Esophagus (tissue), 2 donors: ENCODE results near the gene LHB. TPM values are rescaled to one million over a fixed set of nuclear protein-coding genes. Genes with fewer than 3 reads are reported as not detected.
A peak's percentile ranks its signal among the peaks of the same experiment; 100 is the strongest.
"Not testable (repeated sequence)": the region's sequence is repeated elsewhere in the genome, so short reads cannot be mapped to it uniquely, and the experiment has no call there.

Experiments used
- H3K27ac ChIP-seq, 2 donors: one replicate each; pipeline ENCODE4 v1.5.1; 2013; ENCODE audit warnings: low read depth in 2 of 2, mild to moderate bottlenecking in 2 of 2, inconsistent platforms in 1 of 2, low read length in 1 of 2, moderate library complexity in 1 of 2
- H3K27me3 ChIP-seq, 2 donors: one replicate each; pipeline ENCODE4 v1.6.1; 2013; ENCODE audit warnings: low read length in 2 of 2, control low read depth in 1 of 2, mild to moderate bottlenecking in 1 of 2; ENCODE audit not compliant: insufficient read depth in 2 of 2, control insufficient read depth in 1 of 2
- H3K36me3 ChIP-seq, 2 donors: one replicate each; pipeline ENCODE4 v1.6.1; 2013; ENCODE audit warnings: low read length in 1 of 2; ENCODE audit not compliant: control insufficient read depth in 2 of 2, insufficient read depth in 2 of 2
- H3K4me1 ChIP-seq, 2 donors: one replicate each; pipeline ENCODE4 v1.6.1; 2013; ENCODE audit warnings: low read length in 1 of 2; ENCODE audit not compliant: control insufficient read depth in 2 of 2, insufficient read depth in 2 of 2
- H3K4me3 ChIP-seq, 2 donors: one replicate each; pipeline ENCODE4 v1.5.1; 2013; ENCODE audit warnings: low read length in 2 of 2, mild to moderate bottlenecking in 2 of 2, low read depth in 1 of 2, moderate library complexity in 1 of 2
- H3K9me3 ChIP-seq, 2 donors: one replicate each; pipeline ENCODE4 v1.6.1; 2013; ENCODE audit warnings: mild to moderate bottlenecking in 2 of 2, low read depth in 1 of 2, low read length in 1 of 2, moderate library complexity in 1 of 2; ENCODE audit not compliant: control insufficient read depth in 2 of 2, insufficient read depth in 1 of 2
- WGBS, 2 donors: extraction: QIAGEN DNeasy Blood & Tissue Kit; methylation state at CpG; one replicate each; pipeline ENCODE4 v1.1.7; 2013; 5-methylcytosine and 5-hydroxymethylcytosine counted together
- polyA plus RNA-seq, 2 donors: library from polyadenylated mRNA; stranded (reverse); fragments of 200-250 nt; gene quantifications; one replicate each; pipeline ENCODE4 v1.2.3, GENCODE V29; 2013
- donor health status: healthy with polysubstance abuse.
- donor health status: Bipolar disorder and iron deficiency.

The LHB gene
- polyA plus RNA-seq, 2 donors, result 0.29 to 0.45 TPM

- WGBS, 2 donors, result 89 to 95% methylated on average over 9 of the region's 9 CpGs
- Histone ChIP-seq H3K9me3 (peaks cover 0 to 2% of the 10 kb centered on the region in 2 donors), H3K27me3 (no peaks in the 10 kb centered on the region), H3K4me1 (peaks cover 2 to 7% of the 10 kb centered on the region in 2 donors), H3K36me3 (no peaks in the 10 kb centered on the region), H3K27ac (no peak overlapping the region), H3K4me3 (no peak overlapping the region)
Observed at GRCh38 chr19:49022116-49022515, 5.2 kb upstream of the LHB start.

DNA sequence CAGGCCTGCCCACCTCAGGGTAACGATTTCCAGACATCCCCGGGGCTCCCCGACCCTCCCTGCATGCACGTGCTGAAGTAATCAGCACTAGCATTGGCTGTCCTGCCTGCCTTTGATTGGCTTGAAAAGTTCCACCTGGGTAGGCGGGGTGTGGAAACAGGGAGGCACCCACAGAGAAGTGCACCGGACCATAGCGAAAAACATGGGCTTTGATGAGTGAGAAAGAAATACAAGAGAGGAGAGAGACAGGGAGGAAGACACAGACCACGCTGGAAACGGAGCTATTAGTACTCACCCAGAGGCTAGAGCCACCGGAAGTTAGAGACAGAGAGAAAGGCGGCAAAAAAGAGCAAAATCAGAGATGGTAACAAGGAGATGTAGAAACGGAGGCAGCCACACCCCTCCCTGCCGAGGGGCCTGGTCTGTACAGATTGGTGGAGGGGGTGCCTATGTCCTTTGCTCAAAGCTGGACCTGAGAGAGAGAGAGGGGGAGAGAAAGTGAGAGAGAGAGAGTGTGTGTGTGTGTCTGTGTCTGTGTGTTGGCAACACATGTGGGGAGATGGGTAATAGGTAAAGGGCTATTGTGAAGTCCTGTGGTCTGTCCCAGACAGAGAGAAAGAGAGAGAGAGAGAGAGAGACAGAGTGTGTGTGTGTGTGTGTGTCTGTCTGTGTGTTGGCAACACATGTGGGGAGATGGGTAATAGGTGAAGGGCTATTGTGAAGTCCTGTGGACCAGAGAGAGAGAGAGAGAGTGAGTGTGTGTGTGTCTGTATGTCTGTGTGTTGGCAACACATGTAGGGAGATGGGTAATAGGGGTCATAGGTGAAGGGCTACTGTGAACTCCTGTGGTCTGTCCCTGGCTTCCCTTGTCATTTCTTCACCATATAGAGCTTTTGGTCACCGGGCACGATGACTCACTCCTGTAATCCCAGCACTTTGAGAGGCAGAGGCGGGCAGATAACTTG, 4.3 kb upstream of the LHB start:
- no peak overlapping the region for H3K27ac ChIP-seq
- no peak overlapping the region for H3K4me3 ChIP-seq
- H3K36me3 ChIP-seq, result no peaks in the 10 kb centered on the region
- peaks cover 0 to 2% of the 10 kb centered on the region in 2 donors for H3K9me3 ChIP-seq
- 30 to 41% methylated on average over 16 of the region's 16 CpGs for WGBS, 2 donors
- no peaks in the 10 kb centered on the region for H3K27me3 ChIP-seq
- H3K4me1 ChIP-seq, result peaks cover 2 to 7% of the 10 kb centered on the region in 2 donors

- Histone ChIP-seq H3K4me1 (peaks cover 2 to 7% of the 10 kb centered on the region in 2 donors), H3K27ac (no peak overlapping the region), H3K4me3 (no peak overlapping the region), H3K9me3 (peaks cover 0 to 2% of the 10 kb centered on the region in 2 donors), H3K36me3 (peaks cover 3 to 8% of the 10 kb centered on the region in 2 donors), H3K27me3 (no peaks in the 10 kb centered on the region)
- WGBS, 2 donors, result 46 to 69% methylated on average over 11 of the region's 11 CpGs
Observed at GRCh38 chr19:49020342-49020741, 3.5 kb upstream of the LHB start.

DNA sequence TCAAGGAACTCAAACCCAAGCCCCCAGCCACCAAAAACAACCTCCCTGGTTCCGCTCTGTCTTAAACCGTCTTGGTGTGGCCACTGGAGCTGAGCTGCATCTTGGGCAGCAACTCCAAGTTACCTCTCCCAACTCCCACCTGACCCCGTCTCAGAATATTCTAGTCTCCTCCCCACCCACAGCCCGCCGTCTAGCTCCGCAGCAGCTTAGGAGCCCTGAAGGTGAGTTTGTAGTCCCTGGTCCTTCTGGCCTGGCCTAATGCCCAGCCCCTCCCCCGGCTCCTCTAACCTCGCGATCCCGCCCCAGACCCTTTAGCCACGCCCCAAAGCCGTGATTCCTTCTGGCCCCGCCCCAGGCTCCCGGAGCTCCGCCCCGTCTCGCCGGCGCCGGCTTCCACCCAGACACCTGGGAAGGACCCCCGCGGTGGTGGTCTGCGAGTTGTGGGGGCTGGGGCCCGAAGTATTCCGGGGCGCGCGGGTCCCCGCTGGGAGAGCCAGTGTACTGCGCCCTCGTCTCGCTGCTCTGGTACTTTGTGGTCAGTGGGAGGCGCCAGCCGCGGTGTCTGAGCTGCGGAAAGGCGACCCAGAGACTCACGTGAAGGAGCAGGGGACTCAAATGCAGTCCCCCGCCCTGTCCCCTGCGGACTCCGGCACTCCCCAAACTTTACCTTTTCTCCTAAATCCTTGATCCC, 2.5 kb upstream of the LHB start:
- H3K36me3 ChIP-seq, result peaks cover 4 to 18% of the 10 kb centered on the region in 2 donors
- peaks cover 2 to 7% of the 10 kb centered on the region in 2 donors for H3K4me1 ChIP-seq
- H3K4me3 ChIP-seq, result peak overlapping the region; percentile 22 to 37
- no peak overlapping the region for H3K27ac ChIP-seq
- H3K9me3 ChIP-seq, result peaks cover 0 to 2% of the 10 kb centered on the region in 2 donors
- no peaks in the 10 kb centered on the region for H3K27me3 ChIP-seq
- 12% methylated on average over 41 of the region's 41 CpGs for WGBS, 2 donors

DNA sequence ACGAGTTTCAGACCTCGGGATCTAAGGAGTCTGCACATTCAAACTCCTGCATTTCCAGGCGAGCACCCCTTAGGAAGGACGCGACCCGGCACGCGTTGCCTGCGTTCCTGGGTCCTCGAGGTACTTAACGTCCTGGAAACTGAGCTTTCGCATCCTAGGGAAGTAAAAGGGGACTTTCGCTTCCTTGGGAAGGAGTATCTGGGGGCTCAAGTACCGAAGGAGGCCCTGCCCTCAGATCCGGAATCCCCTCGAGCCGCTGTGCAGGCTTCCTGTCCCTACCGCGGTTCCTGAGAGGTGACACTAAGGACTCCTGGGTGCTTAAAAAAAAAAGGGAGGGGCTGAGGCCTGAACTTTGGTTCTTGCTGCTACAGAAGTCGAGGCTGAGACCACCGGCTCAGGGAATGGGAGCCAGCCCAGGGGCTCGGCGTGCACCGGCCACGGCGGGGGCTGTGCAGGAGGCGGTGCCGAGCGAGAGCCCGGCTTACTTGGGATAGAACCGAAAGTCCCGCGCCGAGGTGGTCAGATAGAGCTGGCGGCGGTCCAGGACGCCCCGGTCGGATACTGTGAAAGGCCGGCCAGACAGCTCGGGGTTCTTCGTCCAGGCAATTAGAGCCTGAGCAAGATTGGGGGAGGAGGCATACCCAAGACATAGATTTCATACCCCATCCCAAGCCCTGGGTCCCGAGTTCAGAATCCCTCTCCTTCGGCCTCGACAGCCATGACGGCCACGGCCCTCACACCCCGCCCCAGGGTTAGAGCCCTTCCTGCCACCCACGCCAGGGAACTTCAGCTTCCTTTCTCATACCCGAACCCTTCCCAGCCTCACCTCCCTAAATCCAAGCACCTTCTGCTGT, 1.7 kb upstream of the LHB start:
- not testable (repeated sequence) for H3K9me3 ChIP-seq, H3K27me3 ChIP-seq, H3K4me1 ChIP-seq, H3K27ac ChIP-seq
- Histone ChIP-seq H3K36me3 (peaks cover 4 to 22% of the 10 kb centered on the region in 2 donors), H3K4me3 (peak overlapping the region; percentile 22 to 37)
- WGBS, 2 donors, result 3 to 7% methylated on average over 46 to 50 of the region's 50 CpGs

GRCh38 chr19:49017666-49018351, 918 bp upstream of the LHB start:
- peaks cover 4 to 22% of the 10 kb centered on the region in 2 donors for H3K36me3 ChIP-seq
- no peak overlapping the region for H3K27ac ChIP-seq
- peaks cover 0 to 2% of the 10 kb centered on the region in 2 donors for H3K9me3 ChIP-seq
- 0 to 1% methylated on average over 61 to 62 of the region's 62 CpGs for WGBS, 2 donors
- no peaks in the 10 kb centered on the region for H3K27me3 ChIP-seq
- H3K4me1 ChIP-seq, result peaks cover 2 to 7% of the 10 kb centered on the region in 2 donors
- H3K4me3 ChIP-seq, result peak overlapping the region; percentile 22 to 29

DNA sequence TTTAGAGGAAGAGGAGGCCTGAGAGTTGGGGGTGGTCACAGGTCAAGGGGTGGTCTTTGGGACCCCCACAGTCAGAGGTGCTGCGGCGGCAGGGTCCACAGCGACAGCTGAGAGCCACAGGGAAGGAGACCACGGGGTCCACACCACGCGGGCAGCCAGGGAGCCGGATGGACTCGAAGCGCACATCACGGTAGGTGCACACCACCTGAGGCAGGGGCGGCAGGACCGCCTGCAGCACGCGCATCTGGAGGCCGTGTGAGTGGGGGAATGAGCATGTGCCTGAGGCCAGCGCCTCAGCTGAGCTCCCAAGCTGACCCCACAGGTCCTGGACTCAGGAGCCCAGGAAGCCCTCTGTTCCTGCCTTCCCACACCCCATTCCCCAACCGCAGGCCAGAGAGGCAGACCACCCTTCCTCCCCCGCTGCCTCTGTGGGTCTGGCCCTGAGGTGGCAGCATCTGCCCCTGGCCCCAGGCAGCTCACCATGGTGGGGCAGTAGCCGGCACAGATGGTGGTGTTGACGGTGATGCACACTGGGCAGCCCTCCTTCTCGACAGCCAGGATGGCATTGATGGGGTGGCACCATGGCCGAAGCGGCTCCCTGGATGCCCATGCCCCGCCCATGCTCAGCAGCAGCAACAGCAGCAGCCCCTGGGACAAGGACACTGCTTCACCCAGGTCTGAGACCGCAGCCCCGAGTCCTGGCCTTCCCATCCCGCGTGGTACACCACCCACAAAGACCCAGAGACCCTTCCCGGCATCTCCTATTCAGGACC, 638 bp downstream of the LHB start:
- WGBS, 2 donors, result 87 to 93% methylated on average over 24 to 27 of the region's 29 CpGs
- peaks cover 2 to 7% of the 10 kb centered on the region in 2 donors for H3K4me1 ChIP-seq
- no peaks in the 10 kb centered on the region for H3K27me3 ChIP-seq
- peaks cover 4 to 30% of the 10 kb centered on the region in 2 donors for H3K36me3 ChIP-seq
- peaks cover 0 to 2% of the 10 kb centered on the region in 2 donors for H3K9me3 ChIP-seq
- H3K27ac ChIP-seq, result no peak overlapping the region
- H3K4me3 ChIP-seq, result no peak overlapping the region

DNA sequence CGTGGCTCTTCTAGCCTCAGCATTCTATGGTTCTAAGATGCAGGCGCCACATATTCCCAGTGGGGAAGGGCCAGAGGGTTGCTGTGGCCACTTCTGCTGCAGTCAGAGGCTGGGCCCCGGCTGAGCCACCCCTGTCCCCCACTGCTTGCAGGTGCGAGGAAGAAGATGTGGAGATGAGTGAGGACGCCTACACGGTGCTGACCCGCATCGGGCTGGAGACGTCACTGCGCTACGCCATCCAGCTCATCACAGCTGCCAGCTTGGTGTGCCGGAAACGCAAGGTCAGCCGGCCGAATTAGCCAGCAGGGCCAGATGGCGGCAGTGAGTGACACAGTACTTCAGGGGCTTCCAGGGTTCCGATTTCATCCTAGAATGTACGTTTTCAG, 2.0 kb downstream of the LHB start:
- no peaks in the 10 kb centered on the region for H3K9me3 ChIP-seq
- no peaks in the 10 kb centered on the region for H3K27me3 ChIP-seq
- H3K27ac ChIP-seq, result no peak overlapping the region
- H3K4me1 ChIP-seq, result peaks cover 2 to 7% of the 10 kb centered on the region in 2 donors
- H3K36me3 ChIP-seq, result peaks cover 4 to 41% of the 10 kb centered on the region in 2 donors
- WGBS, 2 donors, result 90 to 96% methylated on average over 18 of the region's 18 CpGs
- no peak overlapping the region for H3K4me3 ChIP-seq
